Stomach smooth muscle (tissue), 2 donors: ENCODE results near the gene TAF3.

ENCODE experiments used
- H3K27ac ChIP-seq: one replicate; pipeline ENCODE4 v1.7.0; 2013; ENCODE audit warnings: mild to moderate bottlenecking, low read length, inconsistent platforms
- H3K27me3 ChIP-seq, 2 donors: one replicate each; pipeline ENCODE4 v1.7.0; 2013; ENCODE audit warnings: low read length in 2 of 2; ENCODE audit not compliant: insufficient read depth in 2 of 2, control insufficient read depth in 1 of 2
- H3K36me3 ChIP-seq, 2 donors: one replicate each; pipeline ENCODE4 v1.7.0; 2013; ENCODE audit warnings: low read length in 2 of 2; ENCODE audit not compliant: control insufficient read depth in 2 of 2, insufficient read depth in 2 of 2
- H3K4me1 ChIP-seq: one replicate; pipeline ENCODE4 v1.7.0; 2013; ENCODE audit warnings: low read length; ENCODE audit not compliant: control insufficient read depth, insufficient read depth
- H3K4me3 ChIP-seq, 2 donors: one replicate each; pipeline ENCODE4 v1.7.0; 2013; ENCODE audit warnings: low read length in 2 of 2
- H3K9ac ChIP-seq, 2 donors: one replicate each; pipeline ENCODE4 v1.7.0; 2013; ENCODE audit warnings: low read length in 2 of 2, mild to moderate bottlenecking in 1 of 2
- H3K9me3 ChIP-seq, 2 donors: one replicate each; pipeline ENCODE4 v1.7.0; 2013; ENCODE audit warnings: low read length in 2 of 2; ENCODE audit not compliant: control insufficient read depth in 2 of 2
- donor health status: healthy.
- donor health status: Pancreatic carcinoma.

Gene TAF3

DNA sequence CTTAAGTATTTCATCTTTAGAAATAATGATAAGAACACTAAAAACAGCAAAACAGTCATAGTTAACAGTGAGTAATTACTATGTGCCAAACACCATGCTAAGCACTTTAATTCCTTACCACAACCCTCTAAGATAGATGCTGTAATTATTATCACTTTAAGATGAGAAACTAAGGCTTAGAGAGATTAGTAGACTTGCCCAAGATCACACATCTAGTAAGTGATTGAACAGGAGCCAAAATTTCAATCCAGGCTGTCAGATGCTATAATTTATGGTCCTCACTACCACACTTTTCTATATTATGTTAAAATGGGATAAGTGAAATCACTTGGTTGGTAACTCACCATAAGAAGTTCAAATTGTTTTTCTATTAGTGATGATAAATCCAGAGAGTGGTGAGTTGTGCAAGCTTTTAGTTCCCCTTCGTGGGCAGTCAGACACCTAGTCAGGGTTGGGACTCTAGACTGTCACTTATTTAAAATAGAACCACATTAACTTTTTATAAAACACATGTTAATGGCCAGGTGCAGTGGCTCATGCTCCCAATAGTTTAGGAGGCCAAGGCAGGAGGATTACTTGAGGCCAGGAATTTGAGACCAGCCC lies 150.3 kb downstream of the TAF3 start:
- H3K36me3 ChIP-seq, result peaks cover 5 to 8% of the 10 kb centered on the region in 2 donors
- H3K9me3 ChIP-seq, result no peaks in the 10 kb centered on the region
- no peak overlapping the region for H3K9ac ChIP-seq
- no peaks in the 10 kb centered on the region for H3K4me1 ChIP-seq
- H3K27me3 ChIP-seq, result no peaks in the 10 kb centered on the region
- no peak overlapping the region for H3K4me3 ChIP-seq
- no peak overlapping the region for H3K27ac ChIP-seq

DNA sequence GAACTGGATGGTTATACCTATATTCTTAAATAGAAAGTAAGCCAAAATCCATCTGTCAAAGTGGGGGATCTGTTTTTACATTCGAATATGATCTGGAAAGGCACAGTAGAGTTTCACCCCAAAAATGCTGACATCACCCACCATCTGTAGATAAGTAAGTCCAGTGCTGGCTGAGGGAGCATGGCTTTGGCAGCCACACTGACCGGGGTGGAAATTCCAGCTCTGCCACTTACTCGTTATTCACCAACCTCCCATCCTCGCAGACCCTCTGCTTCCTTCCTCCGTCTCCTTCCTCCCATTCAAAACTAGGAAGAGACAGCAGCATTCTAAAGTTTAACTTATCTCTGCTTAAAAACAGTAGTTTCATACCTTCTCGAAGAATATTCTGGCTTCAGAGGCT lies 151.3 kb downstream of the TAF3 start:
- Histone ChIP-seq H3K36me3 (peaks cover 0 to 2% of the 10 kb centered on the region in 2 donors), H3K27ac (no peak overlapping the region), H3K9me3 (no peaks in the 10 kb centered on the region), H3K4me1 (no peaks in the 10 kb centered on the region), H3K9ac (no peak overlapping the region), H3K4me3 (no peak overlapping the region), H3K27me3 (no peaks in the 10 kb centered on the region)

DNA sequence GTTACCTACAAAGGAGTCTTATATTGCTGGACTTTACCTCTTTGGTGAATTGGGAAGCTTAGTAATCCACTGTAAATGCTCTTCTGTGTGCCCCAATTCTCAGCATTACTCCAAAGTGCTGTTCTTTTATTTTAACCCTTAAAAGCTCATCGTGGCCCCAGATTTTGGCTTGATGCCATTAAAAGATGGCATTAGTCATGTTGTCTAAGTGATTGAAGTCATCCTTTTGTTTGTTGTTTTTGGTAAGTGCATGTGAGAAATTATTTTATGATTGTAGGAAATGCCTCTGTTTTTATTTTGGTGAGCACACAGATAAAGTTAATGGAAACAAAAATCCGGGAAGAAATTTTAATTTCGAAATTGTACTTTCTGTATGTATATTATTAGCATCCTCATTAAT lies 153.6 kb downstream of the TAF3 start:
- Histone ChIP-seq H3K36me3 (no peaks in the 10 kb centered on the region), H3K27me3 (no peaks in the 10 kb centered on the region), H3K9me3 (no peaks in the 10 kb centered on the region), H3K4me1 (no peaks in the 10 kb centered on the region), H3K4me3 (no peak overlapping the region), H3K9ac (no peak overlapping the region), H3K27ac (no peak overlapping the region)

DNA sequence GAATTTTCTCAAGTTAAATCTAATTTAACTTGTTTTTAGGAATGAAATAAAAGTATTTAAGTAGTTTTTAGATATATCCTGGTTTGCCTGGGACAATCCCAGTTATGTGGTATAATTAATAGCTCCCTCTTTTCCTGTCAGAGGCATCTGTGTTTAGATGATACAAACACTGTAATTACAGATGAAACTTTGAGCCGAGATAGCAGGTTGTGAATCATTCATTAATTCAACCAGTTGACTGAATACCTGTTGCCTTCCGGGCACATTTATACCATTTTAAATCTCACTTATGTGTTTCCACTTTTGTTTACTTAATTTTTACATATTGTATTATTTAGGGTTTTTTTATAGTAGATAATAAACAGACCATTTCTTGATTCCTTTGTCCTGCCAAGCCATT lies 154.1 kb downstream of the TAF3 start:
- H3K4me1 ChIP-seq, result no peaks in the 10 kb centered on the region
- no peak overlapping the region for H3K4me3 ChIP-seq
- no peak overlapping the region for H3K27ac ChIP-seq
- H3K27me3 ChIP-seq, result no peaks in the 10 kb centered on the region
- no peaks in the 10 kb centered on the region for H3K9me3 ChIP-seq
- H3K36me3 ChIP-seq, result no peaks in the 10 kb centered on the region
- H3K9ac ChIP-seq, result no peak overlapping the region

DNA sequence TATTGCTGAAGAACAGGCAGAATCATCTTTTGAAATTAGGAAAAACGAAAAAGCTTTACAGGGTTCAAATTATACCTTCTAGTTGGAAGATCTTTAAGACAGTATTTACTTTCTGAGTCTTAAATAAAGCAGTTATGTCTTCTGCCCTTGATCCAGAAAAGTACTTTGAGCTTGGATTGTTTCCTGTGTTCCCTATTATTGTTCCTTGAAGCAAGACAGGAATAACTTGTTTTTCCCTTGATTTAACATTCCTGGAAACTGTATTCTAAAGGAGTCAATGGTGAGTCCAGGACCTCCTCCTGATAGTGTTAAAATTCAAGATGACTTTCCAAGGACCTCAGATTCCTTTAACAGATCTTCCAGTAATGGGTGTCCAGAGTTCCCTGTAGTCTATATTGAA lies 161.9 kb downstream of the TAF3 start:
- peaks cover 0 to 3% of the 10 kb centered on the region in 2 donors for H3K36me3 ChIP-seq
- H3K27me3 ChIP-seq, result no peaks in the 10 kb centered on the region
- H3K4me1 ChIP-seq, result no peaks in the 10 kb centered on the region
- no peaks in the 10 kb centered on the region for H3K9me3 ChIP-seq
- H3K9ac ChIP-seq, result no peak overlapping the region
- H3K4me3 ChIP-seq, result no peak overlapping the region
- H3K27ac ChIP-seq, result no peak overlapping the region

DNA sequence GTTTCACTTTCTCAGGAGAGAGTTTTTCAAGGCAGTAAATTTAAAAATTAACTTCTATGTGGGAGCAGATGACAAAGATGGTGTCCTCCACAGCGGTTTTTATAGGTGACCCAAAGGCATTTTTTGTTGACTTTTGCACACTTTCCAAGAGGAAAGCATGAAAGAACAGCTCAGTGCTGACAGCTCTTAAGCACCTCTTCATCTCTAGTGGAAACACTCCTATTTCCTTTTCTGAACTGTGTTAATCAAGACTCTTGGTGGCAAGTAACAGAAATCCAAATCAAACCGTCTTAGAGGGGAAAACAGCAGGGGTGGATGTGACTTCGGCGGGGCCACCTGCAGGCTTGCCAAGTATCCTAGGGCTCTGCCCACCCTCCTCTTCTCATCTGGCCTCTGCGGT lies 164.4 kb downstream of the TAF3 start:
- Histone ChIP-seq H3K27me3 (no peaks in the 10 kb centered on the region), H3K27ac (no peak overlapping the region), H3K4me1 (no peaks in the 10 kb centered on the region), H3K9me3 (no peaks in the 10 kb centered on the region), H3K36me3 (peaks cover 0 to 3% of the 10 kb centered on the region in 2 donors), H3K4me3 (no peak overlapping the region), H3K9ac (no peak overlapping the region)

DNA sequence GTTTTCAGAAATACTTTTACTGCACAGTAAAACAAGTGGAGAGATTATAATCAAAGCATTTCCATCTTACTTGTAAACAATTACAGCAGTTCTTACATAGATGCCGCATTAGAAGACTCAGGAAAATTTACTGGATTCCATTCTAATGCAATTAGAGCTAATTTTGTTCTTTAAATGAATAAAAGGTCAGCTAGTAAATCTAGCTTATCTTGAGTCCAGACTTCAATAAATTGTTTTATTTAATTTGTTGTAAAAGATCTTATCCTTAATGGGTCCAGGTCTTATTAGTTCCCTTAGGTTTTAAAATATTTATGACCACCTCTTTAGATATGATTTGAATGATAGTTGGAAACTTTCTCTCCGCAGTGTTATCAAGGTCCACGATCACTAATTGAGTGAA lies 166.0 kb downstream of the TAF3 start:
- H3K4me1 ChIP-seq, result no peaks in the 10 kb centered on the region
- no peak overlapping the region for H3K9ac ChIP-seq
- no peaks in the 10 kb centered on the region for H3K27me3 ChIP-seq
- no peak overlapping the region for H3K4me3 ChIP-seq
- no peak overlapping the region for H3K27ac ChIP-seq
- no peaks in the 10 kb centered on the region for H3K9me3 ChIP-seq
- no peaks in the 10 kb centered on the region for H3K36me3 ChIP-seq

DNA sequence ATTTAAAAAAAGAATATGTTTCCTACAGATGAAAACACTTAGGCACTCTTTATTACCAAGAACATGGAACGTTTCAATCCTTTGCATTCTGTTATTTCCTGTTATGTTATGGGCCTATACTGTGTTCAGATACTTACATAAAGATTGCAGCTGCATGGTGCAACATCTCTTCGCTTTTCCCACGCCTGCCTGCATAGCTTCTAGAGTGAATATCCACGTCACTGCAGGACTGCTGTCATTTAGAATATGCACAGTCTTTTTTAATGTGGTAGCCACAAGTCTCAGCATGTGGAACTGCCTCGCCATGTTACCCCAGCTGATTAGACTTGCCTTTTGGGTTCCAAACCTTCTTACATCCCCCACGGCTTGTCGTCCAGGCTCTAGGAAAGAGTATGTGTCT lies 166.6 kb downstream of the TAF3 start:
- no peak overlapping the region for H3K4me3 ChIP-seq
- no peak overlapping the region for H3K27ac ChIP-seq
- no peaks in the 10 kb centered on the region for H3K27me3 ChIP-seq
- no peaks in the 10 kb centered on the region for H3K9me3 ChIP-seq
- H3K9ac ChIP-seq, result no peak overlapping the region
- no peaks in the 10 kb centered on the region for H3K4me1 ChIP-seq
- no peaks in the 10 kb centered on the region for H3K36me3 ChIP-seq

DNA sequence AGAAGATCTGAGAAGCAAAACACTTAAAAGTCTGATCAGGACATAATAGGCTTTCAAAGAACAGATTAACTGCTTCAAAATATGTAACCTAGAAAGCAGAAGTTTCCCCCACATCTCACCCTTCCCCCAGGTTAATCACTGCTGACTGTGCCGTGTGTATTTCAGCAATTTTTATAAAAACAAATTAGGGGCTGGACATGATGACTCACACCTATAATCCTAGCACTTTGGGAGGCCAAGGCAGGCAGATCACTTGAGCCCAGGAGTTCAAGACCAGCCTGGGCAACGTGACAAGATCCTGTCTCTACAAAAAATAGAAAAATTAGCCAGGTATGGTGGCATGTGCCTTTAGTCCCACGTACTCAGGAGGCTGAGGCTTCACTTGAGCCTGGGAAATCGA lies 168.5 kb downstream of the TAF3 start:
- Histone ChIP-seq H3K9me3 (no peaks in the 10 kb centered on the region), H3K4me3 (no peak overlapping the region), H3K36me3 (no peaks in the 10 kb centered on the region), H3K27me3 (no peaks in the 10 kb centered on the region), H3K9ac (no peak overlapping the region), H3K27ac (no peak overlapping the region), H3K4me1 (no peaks in the 10 kb centered on the region)

DNA sequence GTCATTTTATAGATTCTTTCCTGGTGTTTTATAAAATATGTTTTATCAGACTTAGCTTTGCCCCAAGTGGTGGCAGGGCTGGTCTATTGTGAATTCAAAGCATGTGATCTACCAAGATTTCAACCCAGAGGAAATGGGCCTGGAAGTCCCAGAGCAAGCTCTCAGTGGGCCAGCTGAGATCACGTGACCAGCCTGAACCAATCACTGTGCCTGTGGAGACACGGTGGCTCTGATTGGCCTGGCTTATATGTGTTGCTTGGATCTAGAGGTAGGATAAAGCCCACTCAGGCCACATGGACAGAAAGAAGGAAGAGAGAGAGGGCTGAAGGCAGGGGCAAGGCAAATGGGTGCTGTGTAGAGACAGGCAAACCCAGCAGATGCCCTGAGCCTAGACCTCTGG lies 170.7 kb downstream of the TAF3 start:
- Histone ChIP-seq H3K9me3 (no peaks in the 10 kb centered on the region), H3K9ac (no peak overlapping the region), H3K36me3 (no peaks in the 10 kb centered on the region), H3K4me3 (no peak overlapping the region), H3K27me3 (no peaks in the 10 kb centered on the region), H3K27ac (no peak overlapping the region), H3K4me1 (no peaks in the 10 kb centered on the region)

DNA sequence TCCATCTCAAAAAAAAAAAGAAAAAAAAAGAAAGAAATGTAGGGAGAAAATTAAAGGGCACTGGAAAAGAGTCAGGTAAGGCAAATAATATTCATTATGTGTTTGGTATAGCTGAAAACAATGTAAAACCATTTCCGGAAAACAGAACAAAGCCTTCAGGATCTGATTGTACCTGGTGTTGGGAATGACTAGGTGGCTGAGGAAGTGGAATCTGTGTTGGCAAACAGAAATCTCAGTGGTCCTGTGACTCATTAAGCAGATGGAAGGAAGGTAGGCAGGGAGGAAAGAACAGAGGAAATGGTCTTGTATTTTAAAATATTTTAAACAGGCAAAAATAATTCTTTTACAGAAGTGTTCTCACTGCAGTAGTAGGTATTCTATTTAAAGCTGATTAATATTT lies 180.5 kb downstream of the TAF3 start:
- no peak overlapping the region for H3K4me3 ChIP-seq
- H3K27ac ChIP-seq, result no peak overlapping the region
- H3K36me3 ChIP-seq, result no peaks in the 10 kb centered on the region
- H3K9ac ChIP-seq, result no peak overlapping the region
- no peaks in the 10 kb centered on the region for H3K4me1 ChIP-seq
- peaks cover 0 to 2% of the 10 kb centered on the region in 2 donors for H3K9me3 ChIP-seq
- H3K27me3 ChIP-seq, result no peaks in the 10 kb centered on the region
